DND-41 (cell line): ENCODE measurements around the gene FAM50B.

ENCODE experiments used
- CTCF ChIP-seq: IDR thresholded peaks from 2 replicates; pipeline ENCODE4 v1.5.1; 2012; ENCODE audit warnings: borderline replicate concordance, low read length, moderate library complexity, mild to moderate bottlenecking; ENCODE audit not compliant: poor library complexity, severe bottlenecking; ENCODE audit errors: extremely low read depth
- EZH2 ChIP-seq: IDR thresholded peaks from 3 replicates; pipeline ENCODE4 v1.6.1; 2012; ENCODE audit warnings: borderline replicate concordance, low read depth, mild to moderate bottlenecking, moderate library complexity, low read length, inconsistent platforms; ENCODE audit not compliant: severe bottlenecking

DNA sequence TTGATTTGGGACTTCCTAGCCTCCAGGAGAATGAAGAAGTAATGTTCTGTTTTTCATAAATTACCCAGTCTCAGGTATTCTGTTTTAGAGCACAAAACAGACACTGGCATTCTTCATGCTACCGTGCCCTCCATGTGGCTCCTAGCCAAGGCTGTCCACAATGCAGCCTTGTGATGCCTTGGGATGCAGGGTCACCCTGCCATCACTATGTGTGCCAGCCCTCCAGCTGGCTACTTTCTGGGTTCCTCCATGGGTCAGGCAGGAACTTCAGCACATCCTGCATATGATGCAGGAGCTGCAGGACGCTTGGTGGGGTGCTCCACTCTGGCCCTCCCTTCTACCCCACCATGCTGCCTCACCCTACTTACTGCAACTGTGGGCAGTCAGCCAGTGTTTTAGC lies 38.0 kb upstream of the FAM50B start:
- TF ChIP-seq CTCF = no peak
- TF ChIP-seq EZH2 = no peak
